GM18526 (cell line): ENCODE data around the gene DUSP22.

Experiments
- POLR2A ChIP-seq: IDR thresholded peaks from 3 replicates; pipeline ENCODE4 v1.6.1; 2011; ENCODE audit not compliant: insufficient read length; ENCODE audit errors: extremely low read depth

Gene DUSP22

DNA sequence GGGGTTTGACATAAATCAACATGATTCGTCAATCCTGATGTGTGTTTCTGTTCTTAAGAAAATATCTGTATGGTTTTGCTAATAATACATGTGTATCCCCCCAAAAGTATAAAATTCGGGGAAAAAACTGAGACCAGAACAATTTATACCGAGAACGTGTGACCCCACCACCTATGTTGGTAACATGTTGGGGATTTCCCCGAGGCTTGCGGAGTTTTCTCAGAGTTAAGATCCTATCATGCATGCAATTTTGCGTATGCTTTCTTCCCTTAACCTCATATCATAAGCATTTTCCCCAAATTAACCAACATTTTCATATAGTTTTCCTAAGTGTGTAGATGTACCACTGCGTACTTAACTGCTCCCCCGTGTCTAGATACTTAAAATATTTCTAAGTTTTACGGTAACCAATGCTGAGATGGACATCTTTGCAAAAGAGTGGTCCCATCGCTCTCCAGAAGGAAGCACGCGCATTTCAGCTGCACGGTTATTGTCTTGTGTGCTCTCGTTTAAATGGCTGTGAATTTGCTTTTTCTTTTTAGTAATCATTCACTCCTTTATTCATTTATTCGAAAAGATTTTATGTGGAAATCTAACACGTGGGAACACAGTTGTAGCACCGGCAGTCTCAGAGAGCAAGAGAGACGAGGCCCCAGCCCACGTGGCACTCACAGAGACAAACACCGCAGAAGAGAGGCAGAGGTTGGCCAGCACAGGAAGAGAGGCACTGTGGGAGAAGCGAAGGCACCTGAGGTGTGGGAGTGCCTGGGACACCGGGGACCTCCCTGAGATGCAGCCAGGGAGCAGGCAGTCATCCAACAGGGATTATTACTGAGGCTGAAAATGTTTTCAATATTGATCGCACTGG, 86.0 kb downstream of the DUSP22 start:
- no peak for TF ChIP-seq POLR2A

DNA sequence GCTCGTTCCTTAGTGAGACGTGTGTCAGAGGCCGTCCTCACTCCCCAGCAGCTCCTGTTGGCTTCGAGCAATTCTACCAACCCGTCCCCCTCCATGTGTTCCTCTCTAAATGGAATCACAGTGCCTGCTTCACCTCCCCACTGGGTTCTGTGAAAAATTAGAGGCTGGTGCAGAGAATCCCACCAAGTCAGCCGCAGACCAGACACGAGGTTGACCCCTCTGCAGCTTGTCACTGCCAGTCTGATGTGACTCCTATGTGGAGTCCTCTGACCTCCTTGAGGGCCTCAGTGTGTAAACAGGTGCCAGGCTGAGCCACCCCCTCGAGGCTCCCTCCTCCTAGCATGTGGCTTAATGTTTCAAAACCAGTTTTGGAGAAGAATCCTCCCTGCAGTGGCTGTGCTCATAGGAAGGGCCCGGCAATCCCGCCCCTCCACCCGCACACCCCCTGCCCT, 86.7 kb downstream of the DUSP22 start:
- no peak for TF ChIP-seq POLR2A

- TF ChIP-seq POLR2A, result no peak
Observed at GRCh38 chr6:379410-380181, 87.3 kb downstream of the DUSP22 start.

- TF ChIP-seq POLR2A, result no peak
Observed at GRCh38 chr6:380234-381218, 88.2 kb downstream of the DUSP22 start.

DNA sequence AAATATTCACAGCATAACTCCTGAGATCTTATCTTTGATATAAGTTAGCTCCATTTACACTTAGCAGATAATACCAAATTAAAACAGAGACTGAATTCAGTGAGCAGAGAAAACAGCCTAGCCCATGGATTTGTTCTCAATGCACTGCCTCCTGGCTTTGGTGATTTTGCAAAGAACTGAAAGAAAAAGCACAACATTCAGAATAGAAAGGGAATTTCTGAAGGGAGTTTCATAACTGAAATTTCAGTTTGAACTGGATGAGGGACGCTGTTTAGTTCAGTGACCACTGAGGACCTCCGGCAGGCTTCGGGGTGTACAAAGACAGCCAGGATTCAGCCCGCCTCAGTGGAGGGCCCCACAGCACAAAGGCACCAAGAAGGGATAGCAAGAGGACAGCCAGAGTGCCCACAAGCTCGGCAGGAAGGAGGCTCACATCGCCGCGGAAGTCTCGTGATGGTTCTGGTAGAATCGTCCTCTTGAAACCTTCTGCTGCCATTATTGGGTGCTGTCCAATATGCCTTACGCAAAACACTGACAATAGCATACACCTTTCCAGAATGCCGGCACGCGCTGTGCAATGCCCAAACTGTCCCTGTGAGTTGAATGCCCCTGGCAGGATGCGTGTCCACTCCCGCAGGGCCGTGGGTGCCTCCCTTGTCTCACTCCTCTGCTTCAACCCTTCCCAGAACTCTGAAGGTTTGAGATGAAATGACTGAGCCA, 89.6 kb downstream of the DUSP22 start:
- no peak for TF ChIP-seq POLR2A

- TF ChIP-seq POLR2A, result no peak
Observed at GRCh38 chr6:382883-383810, 90.9 kb downstream of the DUSP22 start.

GRCh38 chr6:383856-384255, 91.6 kb downstream of the DUSP22 start:
- TF ChIP-seq POLR2A, result no peak

DNA sequence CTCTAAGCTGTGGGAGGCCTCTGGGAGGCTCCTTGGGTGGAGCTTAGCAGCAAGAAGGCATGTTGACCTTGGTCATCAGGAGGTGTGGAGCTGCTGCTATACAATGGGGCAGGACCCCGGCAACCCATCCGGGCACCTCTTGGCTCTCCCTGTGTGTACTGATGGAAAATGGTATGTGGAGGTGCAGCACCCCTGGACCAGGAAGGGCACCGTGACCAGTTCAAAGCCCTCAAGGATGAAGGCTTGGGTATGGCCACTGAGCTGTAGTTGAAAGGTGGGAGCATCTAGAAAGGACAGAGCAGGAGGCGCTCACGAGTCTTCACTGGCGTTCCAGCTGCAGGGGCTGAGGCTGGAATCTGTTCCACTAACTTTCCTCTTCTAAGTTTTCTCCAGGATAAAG, 92.6 kb downstream of the DUSP22 start:
- TF ChIP-seq POLR2A, result no peak

DNA sequence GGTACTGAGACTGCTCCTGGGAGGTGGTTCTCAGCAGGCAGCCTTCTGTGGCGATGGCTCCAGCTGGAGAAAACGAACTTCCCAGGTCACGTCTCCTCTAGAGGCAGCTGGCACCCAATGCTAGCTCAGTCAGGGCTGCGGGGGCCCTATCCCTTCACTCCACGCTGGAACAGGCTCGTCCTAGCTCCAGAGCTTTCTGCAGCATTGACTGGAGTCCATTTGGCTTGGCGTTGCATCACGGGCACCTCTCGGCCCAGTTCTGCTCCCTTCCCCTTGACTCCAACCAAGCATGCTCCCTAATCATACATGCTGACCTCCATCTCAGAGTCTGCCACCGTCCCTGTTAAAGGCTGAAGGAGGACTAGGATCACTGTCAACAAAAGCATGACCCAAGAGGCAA, 93.3 kb downstream of the DUSP22 start:
- TF ChIP-seq POLR2A, result no peak

GRCh38 chr6:386688-387266, 94.5 kb downstream of the DUSP22 start:
- no peak for TF ChIP-seq POLR2A

GRCh38 chr6:387293-387741, 95.0 kb downstream of the DUSP22 start:
- no peak for TF ChIP-seq POLR2A

GRCh38 chr6:388202-388903, 96.1 kb downstream of the DUSP22 start:
- TF ChIP-seq POLR2A, result no peak

GRCh38 chr6:389143-389542, 96.9 kb downstream of the DUSP22 start:
- no peak for TF ChIP-seq POLR2A

- no peak for TF ChIP-seq POLR2A
Observed at GRCh38 chr6:389622-390021, 97.3 kb downstream of the DUSP22 start.
